ENCODE results near the gene CALR.

CALR gene

GRCh38 chr19:12933287-12934072, 4.9 kb upstream of the CALR start, which contains the start of gene FARSA (continued):
- no peak for TF ChIP-seq KLF7 (tag by site-specific recombination; IDR thresholded peaks at IDR 0.05; ENCODE audit: borderline replicate concordance)
- TF ChIP-seq ZNF530 (tag by site-specific recombination; IDR thresholded peaks at IDR 0.05; ENCODE audit: low read depth): no peak
- no peak for TF ChIP-seq ZNF558 (tag by site-specific recombination; IDR thresholded peaks at IDR 0.05)
- TF ChIP-seq ZNF514 (tag by site-specific recombination; IDR thresholded peaks at IDR 0.05): no peak
- no peak for TF ChIP-seq ZBTB44 (tag by site-specific recombination; IDR thresholded peaks at IDR 0.05)
- no peak for TF ChIP-seq ZNF112 (tag by site-specific recombination; IDR thresholded peaks at IDR 0.05)
- no peak for TF ChIP-seq SALL2 (tag by site-specific recombination; IDR thresholded peaks at IDR 0.05; ENCODE audit: borderline replicate concordance)
- no peak for TF ChIP-seq ZNF777 (tag by site-specific recombination; IDR thresholded peaks at IDR 0.05; ENCODE audit: borderline replicate concordance)
- no peak for TF ChIP-seq ZNF24 (tag by site-specific recombination; IDR thresholded peaks at IDR 0.05)
- no peak for TF ChIP-seq ZNF585B (tag by site-specific recombination; IDR thresholded peaks at IDR 0.05)
- TF ChIP-seq ZNF221 (tag by site-specific recombination; IDR thresholded peaks at IDR 0.05; ENCODE audit: borderline replicate concordance): no peak
- TF ChIP-seq MEIS1 (CRISPR knock-in tag; IDR thresholded peaks at IDR 0.05; ENCODE audit: borderline replicate concordance): no peak
- TF ChIP-seq TRIM28 (IDR thresholded peaks at IDR 0.05; ENCODE audit: borderline replicate concordance, low read length): no peak; the same call in 1 of the 2 replicates
- TF ChIP-seq ZNF549 (tag by site-specific recombination; IDR thresholded peaks at IDR 0.05): no peak
- no peak for TF ChIP-seq TCF7L2 (IDR thresholded peaks at IDR 0.05; ENCODE audit: borderline replicate concordance, low read depth, low read length)
- TF ChIP-seq ZFHX2 (tag by site-specific recombination; conservative IDR thresholded peaks at IDR 0.05): peak; percentile 64
- no peak for TF ChIP-seq ZNF132 (tag by site-specific recombination; IDR thresholded peaks at IDR 0.05; ENCODE audit: borderline replicate concordance)
- no peak for TF ChIP-seq GLI4 (tag by site-specific recombination; IDR thresholded peaks at IDR 0.05)
- no peak for TF ChIP-seq HOXA7 (CRISPR knock-in tag; IDR thresholded peaks at IDR 0.05; ENCODE audit: borderline replicate concordance)
- TF ChIP-seq KLF9 (tag by site-specific recombination; IDR thresholded peaks at IDR 0.05; ENCODE audit: low read depth): peak; percentile 58; the same call in 1 of the 2 replicates
- TF ChIP-seq OSR2 (tag by site-specific recombination; IDR thresholded peaks at IDR 0.05): no peak
- TF ChIP-seq ZBTB17 (tag by site-specific recombination; IDR thresholded peaks at IDR 0.05): peak; percentile 66; the same call in 1 of the 2 replicates
- TF ChIP-seq ZNF521 (tag by site-specific recombination; IDR thresholded peaks at IDR 0.05): no peak
- TF ChIP-seq GLI2 (tag by site-specific recombination; IDR thresholded peaks at IDR 0.05; ENCODE audit: borderline replicate concordance, low read depth): no peak
- peak; percentile 79 for TF ChIP-seq SP2 (tag by site-specific recombination; IDR thresholded peaks at IDR 0.05)
- TF ChIP-seq ZNF266 (tag by site-specific recombination; IDR thresholded peaks at IDR 0.05; ENCODE audit: low read depth): no peak
- TF ChIP-seq ZNF658 (tag by site-specific recombination; IDR thresholded peaks at IDR 0.05): no peak
- TF ChIP-seq ZNF214 (tag by site-specific recombination; IDR thresholded peaks at IDR 0.05; ENCODE audit: borderline replicate concordance): no peak
- no peak for TF ChIP-seq ZNF366 (tag by site-specific recombination; conservative IDR thresholded peaks at IDR 0.05)
- TF ChIP-seq ZNF140 (tag by site-specific recombination; IDR thresholded peaks at IDR 0.05): no peak
- TF ChIP-seq YY2 (tag by site-specific recombination; IDR thresholded peaks at IDR 0.05): peak; percentile 99
- TF ChIP-seq SCRT2 (tag by site-specific recombination; IDR thresholded peaks at IDR 0.05): 0 out of 2 replicates have a peak, but pooled peaks have one; percentile 13
- TF ChIP-seq ZNF792 (tag by site-specific recombination; IDR thresholded peaks at IDR 0.05): no peak
- TF ChIP-seq ZBTB20 (tag by site-specific recombination; IDR thresholded peaks at IDR 0.05): no peak; the same call in 1 of the 2 replicates
- TF ChIP-seq ZSCAN18 (tag by site-specific recombination; IDR thresholded peaks at IDR 0.05): no peak
- no peak for TF ChIP-seq ZNF133 (tag by site-specific recombination; IDR thresholded peaks at IDR 0.05)
- no peak for TF ChIP-seq ZNF624 (tag by site-specific recombination; IDR thresholded peaks at IDR 0.05)
